ENCODE data around the gene FAM131A.
A peak's percentile ranks its signal among the peaks of the same experiment; 100 is the strongest.

Gene FAM131A

GRCh38 chr3:184337399-184337714 lies at the start of gene FAM131A:
FAM131A (plus strand) TSS chr3:184337600; CDS start chr3:184337631, 31 bp downstream.
- DNase-seq (ENCODE audit: low read depth, low spot score) = no peak

GRCh38 chr3:184289426-184289938 lies 47.9 kb upstream of the FAM131A start:
- peak; percentile 86 for DNase-seq (ENCODE audit: low read depth, low spot score)

- no peak for DNase-seq (ENCODE audit: low read depth, low spot score)
Measured at GRCh38 chr3:184290331-184290730, 47.1 kb upstream of the FAM131A start.

- no peak for DNase-seq (ENCODE audit: low read depth, low spot score)
Measured at GRCh38 chr3:184291044-184291737, 46.2 kb upstream of the FAM131A start.

GRCh38 chr3:184291738-184292445 lies 45.5 kb upstream of the FAM131A start:
- no peak for DNase-seq (ENCODE audit: low read depth, low spot score)

- DNase-seq (ENCODE audit: low read depth, low spot score) = no peak
Measured at GRCh38 chr3:184295771-184296170, 41.6 kb upstream of the FAM131A start.

- no peak for DNase-seq (ENCODE audit: low read depth, low spot score)
Measured at GRCh38 chr3:184296616-184297015, 40.8 kb upstream of the FAM131A start.

GRCh38 chr3:184298759-184299487 lies 38.5 kb upstream of the FAM131A start, which contains the start of gene PSMD2:
PSMD2 (plus strand) TSS chr3:184299241; CDS start chr3:184299267, 26 bp downstream.
- peak; percentile 95 for DNase-seq (ENCODE audit: low read depth, low spot score)

- DNase-seq (ENCODE audit: low read depth, low spot score) = no peak
Measured at GRCh38 chr3:184299488-184300377, 37.7 kb upstream of the FAM131A start.

- no peak for DNase-seq (ENCODE audit: low read depth, low spot score)
Measured at GRCh38 chr3:184300378-184300720, 37.1 kb upstream of the FAM131A start.

- DNase-seq (ENCODE audit: low read depth, low spot score) = no peak
Measured at GRCh38 chr3:184305577-184305976, 31.8 kb upstream of the FAM131A start.

- DNase-seq (ENCODE audit: low read depth, low spot score) = no peak
Measured at GRCh38 chr3:184306341-184306972, 30.9 kb upstream of the FAM131A start.

- no peak for DNase-seq (ENCODE audit: low read depth, low spot score)
Measured at GRCh38 chr3:184307915-184308314, 29.5 kb upstream of the FAM131A start.

- no peak for DNase-seq (ENCODE audit: low read depth, low spot score)
Measured at GRCh38 chr3:184308744-184309143, 28.7 kb upstream of the FAM131A start.

- DNase-seq (ENCODE audit: low read depth, low spot score) = no peak
Measured at GRCh38 chr3:184311633-184312032, 25.8 kb upstream of the FAM131A start.

GRCh38 chr3:184314363-184314699 lies 23.1 kb upstream of the FAM131A start, which contains the start of gene EIF4G1:
EIF4G1 (plus strand) TSS chr3:184314606; CDS start chr3:184315797, 1,191 bp downstream.
- peak; percentile 93 for DNase-seq (ENCODE audit: low read depth, low spot score)

- DNase-seq (ENCODE audit: low read depth, low spot score) = peak; percentile 66
Measured at GRCh38 chr3:184314700-184315542, 22.5 kb upstream of the FAM131A start.

- DNase-seq (ENCODE audit: low read depth, low spot score) = no peak
Measured at GRCh38 chr3:184315543-184315867, 21.9 kb upstream of the FAM131A start.

GRCh38 chr3:184315871-184316661 lies 21.3 kb upstream of the FAM131A start:
- peak; percentile 22 for DNase-seq (ENCODE audit: low read depth, low spot score)
